ENCODE measurements around the gene PTPRK. TPM values are rescaled to one million over a fixed set of nuclear protein-coding genes. Genes with fewer than 3 reads are reported as not detected.
"Not testable (repeated sequence)": the region's sequence is repeated elsewhere in the genome, so short reads cannot be mapped to it uniquely, and the experiment has no call there.

The PTPRK gene
- polyA plus RNA-seq, 1 donor, result 57.5 TPM

DNA sequence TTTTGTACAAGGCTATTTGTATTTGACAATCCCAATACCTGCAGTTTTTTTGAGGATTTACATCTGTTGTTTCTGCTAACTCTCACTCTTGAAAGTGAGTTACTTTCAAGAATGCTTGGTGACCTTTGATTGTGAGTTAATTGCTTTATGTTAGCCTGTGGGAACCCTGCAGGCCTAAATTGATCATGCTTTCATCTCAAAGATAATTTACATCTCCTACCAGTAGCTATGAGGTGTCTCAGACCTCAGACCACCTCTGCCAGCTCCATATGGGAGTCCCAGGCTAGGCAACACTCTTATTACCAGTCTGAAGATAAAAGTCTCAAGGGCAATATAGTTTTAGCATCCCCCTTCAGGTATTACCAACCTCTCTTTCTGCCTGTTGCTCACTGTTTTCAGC is 503.1 kb downstream of the PTPRK start:
- no peak for DNase-seq

- DNase-seq, result no peak
Measured at GRCh38 chr6:128007658-128008057, 512.7 kb downstream of the PTPRK start.

- no peak for DNase-seq
Measured at GRCh38 chr6:128005009-128005408, 515.4 kb downstream of the PTPRK start.

GRCh38 chr6:128000363-128000762 is 520.0 kb downstream of the PTPRK start:
- DNase-seq, result no peak

- no peak for DNase-seq
Measured at GRCh38 chr6:127998985-127999384, 521.4 kb downstream of the PTPRK start.

DNA sequence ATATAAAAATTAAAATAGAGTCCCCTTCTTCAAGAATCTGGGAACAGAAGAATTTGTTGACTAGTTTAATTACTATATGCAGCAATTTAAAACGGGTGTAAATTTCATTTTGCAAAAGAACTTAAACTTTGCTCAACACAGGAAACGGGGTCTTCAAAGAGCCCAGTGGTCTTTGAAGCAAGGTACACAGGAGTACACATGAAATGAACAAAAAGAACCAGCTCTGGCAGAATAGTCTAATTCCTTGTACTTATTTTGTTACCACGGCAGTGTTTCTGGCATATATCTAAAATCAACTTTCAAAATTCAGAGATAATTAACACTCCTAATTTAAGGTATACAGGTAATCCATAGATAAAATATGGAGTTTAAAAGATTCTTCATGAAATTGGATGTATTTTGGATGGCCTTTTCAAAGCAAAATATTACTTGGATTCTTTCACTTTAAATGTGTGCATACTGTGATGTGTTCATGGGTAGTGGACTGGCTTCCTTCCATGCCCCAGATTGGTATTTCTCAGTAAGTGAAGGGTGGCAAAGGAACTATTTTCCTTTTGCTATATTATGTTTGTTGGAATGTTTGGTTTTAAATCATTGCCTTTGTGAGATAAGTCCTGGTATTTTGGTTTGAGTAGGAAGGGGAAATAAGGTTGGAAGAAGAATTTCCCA is 522.8 kb downstream of the PTPRK start:
- DNase-seq, result no peak

- DNase-seq, result no peak
Measured at GRCh38 chr6:127996925-127997324, 523.5 kb downstream of the PTPRK start.

DNA sequence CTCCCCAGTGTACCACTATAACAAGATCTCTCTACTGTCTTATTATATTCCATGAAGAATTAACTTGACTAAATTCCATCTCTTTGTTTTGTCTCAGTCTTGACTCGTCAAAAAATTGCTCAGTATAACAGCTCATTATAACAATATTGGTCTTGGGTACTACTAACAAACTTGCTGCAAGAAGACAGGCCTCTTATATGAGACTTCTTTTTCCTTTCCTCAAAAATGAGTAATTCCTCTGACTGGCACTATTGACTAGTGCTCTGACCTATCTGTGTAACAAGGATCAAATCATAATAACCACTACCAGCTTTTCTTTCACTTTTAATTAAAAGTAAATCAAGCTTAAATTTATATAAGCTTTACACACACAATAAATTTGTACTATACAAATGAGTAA is 528.3 kb downstream of the PTPRK start:
- no peak for DNase-seq

GRCh38 chr6:127990074-127990473 is 530.3 kb downstream of the PTPRK start:
- no peak for DNase-seq

DNA sequence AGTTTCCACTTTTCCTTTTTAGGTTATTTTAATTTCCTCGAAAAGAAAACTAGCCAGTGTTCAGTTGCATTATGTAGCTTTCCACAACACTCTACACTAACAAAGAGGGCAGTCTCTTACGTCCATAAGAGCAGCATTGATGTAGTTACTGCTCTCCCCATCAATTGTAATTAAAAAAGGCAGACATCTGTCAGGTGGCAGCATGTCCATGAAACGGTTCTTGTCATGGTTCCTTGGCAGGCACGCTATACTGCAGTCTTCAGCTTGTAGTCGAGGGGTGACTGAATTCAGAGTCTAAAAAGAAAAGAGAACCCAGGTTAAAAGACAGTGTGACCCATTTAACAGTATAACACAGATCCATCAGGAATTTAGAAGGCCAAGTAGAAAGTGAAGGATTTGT is 539.4 kb downstream of the PTPRK start:
- DNase-seq, result no peak

DNA sequence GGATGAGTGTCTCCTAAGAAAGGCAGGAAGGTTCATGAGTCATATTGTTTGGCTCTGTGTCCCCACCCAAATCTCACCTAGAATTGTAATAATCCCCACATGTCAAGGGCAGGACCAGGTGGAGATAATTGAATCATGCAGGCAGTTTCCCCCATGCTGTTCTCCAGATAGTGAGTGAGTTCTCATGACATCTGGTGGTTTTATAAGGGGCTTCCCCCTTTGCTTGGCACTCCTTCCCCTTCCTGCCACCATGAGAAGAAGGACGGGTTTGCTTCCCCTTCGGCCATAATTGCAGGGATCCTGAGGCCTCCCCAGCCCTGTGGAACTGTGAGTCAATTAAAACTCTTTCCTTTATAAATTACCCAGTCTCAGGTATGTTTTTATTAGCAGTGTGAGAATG is 542.2 kb downstream of the PTPRK start:
- DNase-seq, result not testable (repeated sequence)

GRCh38 chr6:127976796-127977195 is 543.6 kb downstream of the PTPRK start:
- DNase-seq, result no peak

DNA sequence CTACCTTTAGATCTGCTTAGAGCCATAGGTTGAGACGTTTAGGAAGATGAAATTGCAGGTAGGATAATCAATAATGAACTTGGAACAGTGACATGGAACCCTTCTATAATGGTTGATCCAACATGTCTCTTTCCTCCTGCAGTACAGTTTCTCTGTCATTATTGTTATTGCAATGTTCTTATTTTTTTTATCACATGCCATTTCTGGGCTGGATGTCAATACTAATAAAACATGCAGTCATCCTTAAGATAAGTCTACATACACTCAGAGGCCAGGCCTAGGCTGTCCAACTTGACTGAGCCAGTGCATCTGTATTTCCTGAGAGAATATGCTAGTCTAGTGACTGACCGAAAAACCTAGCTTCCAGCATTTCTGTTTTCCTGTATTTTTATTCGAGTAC is 544.3 kb downstream of the PTPRK start:
- no peak for DNase-seq

DNA sequence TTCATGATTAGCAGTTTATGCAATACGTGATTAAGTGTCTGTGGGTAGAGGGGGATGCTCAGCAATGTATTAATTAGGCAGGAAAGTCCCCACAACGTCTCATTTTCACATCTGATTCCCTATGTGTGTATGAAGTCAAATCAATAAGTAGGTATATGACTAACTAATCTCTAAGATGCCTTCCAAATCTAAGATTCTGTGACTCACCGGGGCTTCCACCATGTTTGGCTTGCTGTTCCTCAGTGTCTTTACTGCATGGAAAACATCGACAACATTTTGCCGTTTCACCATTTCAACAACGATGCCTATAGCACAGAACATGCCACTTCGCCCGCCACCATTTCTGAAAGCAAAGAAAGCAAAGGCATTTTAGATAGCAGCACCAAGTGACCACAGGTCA is 547.6 kb downstream of the PTPRK start:
- DNase-seq, result no peak

GRCh38 chr6:127971945-127972391 is 548.4 kb downstream of the PTPRK start:
- no peak for DNase-seq

- no peak for DNase-seq
Measured at GRCh38 chr6:127971386-127971785, 549.0 kb downstream of the PTPRK start.

DNA sequence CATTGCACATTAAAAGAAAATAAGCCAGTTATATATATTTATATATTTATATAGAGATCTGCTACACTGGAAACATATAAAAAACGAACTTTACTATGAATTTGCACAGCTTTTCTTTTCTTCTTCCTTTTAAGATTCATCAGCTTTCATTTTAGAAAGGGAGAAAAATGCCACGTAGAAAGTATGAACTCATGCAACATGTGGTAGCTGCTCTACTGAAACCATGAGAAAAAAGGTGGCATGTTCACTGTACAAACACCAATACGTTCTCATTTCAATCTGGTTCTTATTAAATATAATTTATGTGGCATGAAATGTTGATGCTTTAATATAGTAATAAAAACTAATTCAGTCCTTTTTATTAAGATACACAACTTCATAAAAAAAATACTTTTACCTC is 550.7 kb downstream of the PTPRK start:
- DNase-seq, result no peak

- no peak for DNase-seq
Measured at GRCh38 chr6:127968394-127968793, 552.0 kb downstream of the PTPRK start.

DNA sequence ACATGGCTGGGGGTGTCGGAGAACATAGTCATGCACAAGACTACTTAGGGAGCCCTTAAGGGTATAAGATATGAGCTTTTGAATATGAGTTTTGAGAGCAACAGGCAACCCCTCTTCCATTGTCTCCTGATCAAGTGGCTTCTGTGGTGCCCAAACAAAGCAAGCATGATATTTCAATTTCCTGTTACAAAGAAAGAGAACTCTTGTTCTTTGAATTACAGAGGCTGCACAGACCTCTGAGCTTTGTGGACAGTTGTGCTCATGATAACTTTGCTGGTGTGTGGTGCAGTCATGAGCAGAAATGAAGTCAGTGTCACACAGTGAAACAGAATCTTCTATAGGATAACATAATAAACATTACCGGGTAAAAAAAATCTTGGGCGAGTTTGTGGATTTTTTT is 552.7 kb downstream of the PTPRK start:
- no peak for DNase-seq

DNA sequence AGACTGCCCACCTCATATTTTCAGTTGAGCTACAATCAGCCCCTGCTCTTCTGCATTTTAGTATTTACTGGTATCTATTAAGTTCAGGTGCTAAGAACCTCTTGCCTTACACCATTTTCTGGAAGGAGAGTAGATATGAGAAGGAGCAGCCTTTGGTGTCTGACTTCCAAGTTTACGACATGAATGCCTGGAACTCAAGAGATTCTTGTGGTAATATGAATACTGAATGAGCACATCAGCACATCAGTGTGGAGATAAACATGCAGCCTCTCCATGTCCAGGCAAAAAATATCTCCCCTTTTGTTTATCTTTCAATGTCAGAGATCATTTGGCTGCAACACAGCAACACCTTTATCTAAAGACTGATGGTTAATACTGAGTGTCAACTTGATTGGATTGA is 553.8 kb downstream of the PTPRK start:
- DNase-seq, result no peak

- DNase-seq, result no peak
Measured at GRCh38 chr6:127963495-127963894, 556.9 kb downstream of the PTPRK start.

DNA sequence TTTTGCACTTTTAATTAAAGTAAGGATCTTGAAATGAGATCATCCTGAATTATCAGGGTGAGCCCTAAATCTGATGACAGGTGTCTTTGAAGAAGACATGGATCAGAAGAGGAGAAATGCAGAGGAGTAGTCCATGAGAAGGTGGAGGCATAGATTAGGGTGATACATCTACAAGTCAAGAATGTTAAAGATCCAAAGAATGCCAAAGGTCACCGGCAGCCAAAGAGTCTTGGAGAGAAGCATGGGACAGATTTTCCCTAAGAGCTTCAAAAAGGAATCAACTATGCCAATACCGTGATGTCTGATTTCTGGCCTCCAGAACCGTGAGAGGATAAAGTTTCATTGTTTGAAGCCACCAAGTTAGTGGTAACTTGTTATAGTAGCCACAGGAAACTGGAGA is 560.5 kb downstream of the PTPRK start:
- DNase-seq, result no peak

DNA sequence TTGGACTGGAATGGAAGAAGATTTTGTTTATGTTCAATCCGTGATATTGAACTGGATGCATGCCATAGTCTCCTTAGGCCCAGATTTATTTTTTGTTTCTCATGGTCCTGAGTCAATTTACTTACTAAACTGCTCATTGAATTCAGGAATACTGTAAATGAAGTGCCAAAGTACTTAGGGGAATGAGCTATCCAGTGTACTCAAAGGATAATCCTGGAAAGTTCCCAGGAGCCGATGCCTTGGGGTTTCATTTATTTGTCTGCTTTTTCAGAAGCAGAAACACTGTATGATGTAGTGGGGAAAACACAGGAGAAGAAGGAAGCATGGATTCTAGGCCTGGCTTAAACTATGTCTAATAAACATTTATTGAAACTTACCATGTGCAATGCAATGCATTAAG is 563.4 kb downstream of the PTPRK start:
- DNase-seq, result no peak

- no peak for DNase-seq
Measured at GRCh38 chr6:127956260-127956888, 564.0 kb downstream of the PTPRK start.

All from left kidney (tissue), 2 donors.